ENCODE data around the gene SOX5.

DNA sequence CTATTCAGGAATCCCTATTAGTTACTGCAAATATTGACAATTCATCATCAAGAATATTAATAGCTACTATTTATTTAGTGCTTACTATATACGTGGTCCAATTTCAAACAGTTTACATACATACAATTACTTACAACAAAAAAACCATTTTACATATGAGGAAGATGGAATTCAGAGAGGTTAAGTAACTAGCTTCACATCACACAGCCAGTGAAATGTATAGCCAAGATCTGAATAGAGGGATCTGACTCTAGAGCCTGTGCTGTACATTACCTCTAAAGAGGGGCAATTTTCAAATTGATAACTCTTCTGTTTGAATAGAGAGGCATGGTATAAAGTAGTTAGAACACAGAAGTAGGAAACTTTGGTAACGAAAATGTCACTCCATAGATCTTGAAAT, 18.3 kb downstream of the SOX5 start:
- no peak for TF ChIP-seq CTCF (IDR thresholded peaks at IDR 0.05)
- TF ChIP-seq POLR2A (IDR thresholded peaks at IDR 0.05) = no peak

Data from esophagus squamous epithelium (tissue), 4 donors.